T-helper 1 cell treated with Interleukin-12 subunit alpha and Interleukin-12 subunit beta and Interleukin-4 antibody, amounts not matched to agents 30 ng/mL and 1 ng/mL, for 36 hours (primary cell): ENCODE data around the gene S100Z. TPM values are rescaled to one million over a fixed set of nuclear protein-coding genes. Genes with fewer than 3 reads are reported as not detected.
"Not testable (repeated sequence)": the region's sequence is repeated elsewhere in the genome, so short reads cannot be mapped to it uniquely, and the experiment has no call there.

Experiments used
- intact Hi-C: fragments of 100-400 bp; cut with micrococcal nuclease; formaldehyde crosslinking; loops from one replicate; pipeline ENCODE4 v1.15.1; 2024
- total RNA-seq: library from RNA; stranded (reverse); gene quantifications from 2 replicates; pipeline ENCODE4 v1.2.3, GENCODE V29; 2022

Gene S100Z
- total RNA-seq, 1 donor from 2014 or later = 3.3 TPM

GRCh38 chr5:76822105-76822731 is 27.6 kb upstream of the S100Z start:
- intact Hi-C loops = not testable (repeated sequence)

DNA sequence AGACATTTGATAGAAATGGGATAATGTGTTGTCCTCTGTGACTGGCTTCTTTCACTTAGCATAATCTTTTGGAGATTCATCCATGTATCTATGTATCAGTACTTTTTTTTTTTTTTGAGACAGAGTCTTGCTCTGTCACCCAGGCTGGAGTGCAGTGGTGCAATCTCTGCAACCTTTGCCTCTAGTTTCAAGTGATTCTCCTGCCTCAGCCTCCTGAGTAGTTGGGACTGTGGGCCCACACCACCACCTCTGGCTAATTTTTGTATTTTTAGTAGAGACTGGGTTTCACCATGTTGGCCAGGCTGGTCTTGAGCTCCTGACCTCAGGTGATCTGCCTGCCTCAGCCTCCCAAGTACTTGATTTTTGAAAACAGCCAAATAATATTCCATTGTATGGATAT is 23.4 kb upstream of the S100Z start:
- intact Hi-C loops = not testable (repeated sequence)

GRCh38 chr5:76831110-76831452 is 18.7 kb upstream of the S100Z start:
- intact Hi-C loops = loop anchor here (1.0 kb wide), 1 partner anchor 22 kb away; no protein-coding TSS in a partner anchor

DNA sequence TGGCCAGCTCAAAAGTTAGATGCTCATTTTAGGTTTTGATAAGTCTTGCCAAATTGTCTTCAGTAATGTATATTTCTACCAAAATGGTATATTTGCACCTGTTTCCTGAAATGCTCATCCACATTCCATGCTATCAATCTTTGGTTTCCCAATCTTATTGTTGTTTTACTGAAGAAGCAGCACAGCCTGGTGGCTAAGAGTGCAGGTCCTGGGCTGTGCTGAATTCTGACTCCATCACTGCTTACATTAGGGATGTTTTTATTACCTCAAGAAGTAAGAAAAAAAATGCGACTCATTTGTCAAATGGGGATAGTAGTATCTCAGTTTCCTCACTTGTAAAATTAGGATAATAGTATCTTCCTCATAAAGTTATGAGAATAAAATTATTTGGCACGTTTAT is 13.6 kb upstream of the S100Z start:
- intact Hi-C loops = no loop called here

- intact Hi-C loops = no loop called here
Observed at GRCh38 chr5:76836585-76836984, 13.2 kb upstream of the S100Z start.

DNA sequence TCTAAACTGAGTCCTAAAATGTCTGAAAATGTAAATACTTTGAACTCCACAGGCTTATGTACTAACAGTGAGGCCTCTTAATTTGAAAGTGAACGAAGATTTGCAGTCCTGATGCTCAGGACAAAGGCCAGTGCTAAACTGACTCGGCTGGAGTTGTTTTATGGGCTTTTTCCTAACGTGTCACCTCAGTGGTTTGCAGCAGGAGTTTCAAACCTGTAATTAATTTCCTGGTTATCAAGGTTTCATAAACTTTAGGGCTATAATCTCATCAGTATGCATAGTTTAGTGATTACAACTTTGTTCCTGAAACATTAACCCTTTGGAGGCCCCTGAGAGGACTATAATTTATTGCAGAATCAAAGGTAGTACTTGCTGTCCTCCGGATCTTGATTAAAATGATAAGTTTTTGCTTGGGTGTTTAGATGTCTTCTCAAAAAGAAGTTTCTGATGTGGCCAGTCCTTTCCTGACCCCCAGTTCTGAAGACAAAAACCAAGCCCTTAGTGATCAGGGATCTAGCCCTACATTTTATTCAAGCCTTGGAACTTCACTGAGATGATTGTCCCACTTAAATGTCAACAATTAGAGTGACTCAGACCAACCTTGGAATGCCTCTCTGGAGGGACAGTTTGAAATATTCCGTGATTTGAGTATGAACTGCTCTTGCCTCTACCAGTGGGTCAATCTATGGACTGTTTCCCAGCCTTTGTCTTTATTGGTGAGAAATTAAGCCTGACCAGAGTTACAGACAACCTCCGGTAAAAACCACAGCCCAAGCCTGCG is 11.1 kb upstream of the S100Z start:
- intact Hi-C loops = no loop called here

DNA sequence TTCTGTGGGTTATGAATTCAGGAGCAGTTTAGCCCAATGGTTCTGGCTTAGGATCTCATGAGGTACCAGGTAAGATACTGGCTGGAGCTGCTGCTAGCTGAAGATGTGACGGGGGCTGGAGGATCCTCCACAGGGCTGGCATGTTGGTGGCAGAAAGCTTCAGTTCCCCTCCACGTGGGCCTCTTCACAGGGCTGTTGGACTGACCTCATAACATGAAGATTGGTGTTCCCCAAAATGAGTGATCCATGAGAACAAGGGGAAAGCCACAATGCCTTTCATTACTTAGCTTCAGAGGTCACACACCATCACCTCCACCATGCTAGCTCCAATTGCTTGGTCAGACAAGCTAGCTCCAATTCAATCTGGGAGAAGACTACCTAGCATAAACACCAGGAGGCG is 8.5 kb upstream of the S100Z start:
- intact Hi-C loops = no loop called here

GRCh38 chr5:76845890-76846289 is 3.9 kb upstream of the S100Z start:
- intact Hi-C loops = no loop called here

DNA sequence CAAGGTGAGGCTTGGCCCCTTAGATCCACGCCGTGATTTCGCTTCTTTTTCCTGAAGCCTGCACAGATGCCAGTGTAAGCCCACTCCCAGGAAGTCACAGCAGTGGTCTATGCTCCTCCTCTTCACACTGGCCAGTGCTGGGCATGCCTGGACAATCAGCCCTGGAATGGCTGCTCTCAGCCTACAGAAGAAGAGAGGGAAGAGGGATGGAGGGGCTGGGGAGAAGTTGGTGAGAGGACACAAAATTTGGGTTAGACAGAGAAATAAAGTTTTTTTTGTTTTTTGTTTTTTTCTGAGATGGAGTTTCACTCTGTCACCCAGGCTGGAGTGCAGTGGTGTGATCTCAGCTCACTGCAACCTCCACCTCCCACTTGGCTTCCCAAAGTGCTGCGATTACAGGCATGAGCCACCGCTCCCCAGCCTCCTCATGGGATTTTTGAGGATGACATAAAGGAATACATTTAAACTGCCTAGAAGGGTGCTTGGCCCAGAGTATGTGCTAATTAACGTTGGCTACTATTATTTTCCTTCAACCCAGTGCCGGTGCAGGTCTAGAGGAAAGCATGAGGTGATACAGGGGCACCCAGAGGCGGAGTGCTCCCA is 830 bp downstream of the S100Z start:
- intact Hi-C loops = loop anchor here (10.0 kb wide), 1 partner anchor 116 kb away; no protein-coding TSS in a partner anchor

- intact Hi-C loops = loop anchor here (10.0 kb wide), 1 partner anchor 117 kb away; no protein-coding TSS in a partner anchor
Observed at GRCh38 chr5:76851728-76852369, 2.0 kb downstream of the S100Z start.

- intact Hi-C loops = loop anchor here (10.0 kb wide), 1 partner anchor 118 kb away; no protein-coding TSS in a partner anchor
Observed at GRCh38 chr5:76852772-76853171, 3.0 kb downstream of the S100Z start.

- intact Hi-C loops = loop anchor here (10.0 kb wide), 1 partner anchor 119 kb away; no protein-coding TSS in a partner anchor
Observed at GRCh38 chr5:76853741-76854140, 3.9 kb downstream of the S100Z start.

DNA sequence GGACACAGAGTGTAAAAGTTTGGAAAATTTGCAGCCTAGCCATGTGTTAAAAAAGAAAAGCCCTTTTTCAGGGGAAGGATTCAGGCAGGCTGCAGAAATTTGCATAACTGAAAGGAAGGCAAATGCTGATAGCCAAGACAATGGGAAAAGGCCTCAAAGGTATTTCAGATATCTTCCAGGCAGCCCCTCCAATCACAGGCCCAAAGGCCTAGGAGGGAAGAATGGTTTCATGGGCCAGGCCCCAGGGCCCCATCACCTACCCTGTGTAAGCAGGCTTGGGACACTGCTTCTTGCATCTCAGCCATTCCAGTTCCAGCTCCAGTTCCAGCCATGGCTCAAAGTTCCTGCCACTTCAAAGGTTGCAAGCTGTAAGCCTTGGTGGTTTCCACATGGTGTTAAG is 4.8 kb downstream of the S100Z start:
- intact Hi-C loops = loop anchor here (10.0 kb wide), 1 partner anchor 120 kb away; no protein-coding TSS in a partner anchor

- intact Hi-C loops = loop anchor here (10.0 kb wide), 1 partner anchor 121 kb away; no protein-coding TSS in a partner anchor
Observed at GRCh38 chr5:76855501-76855900, 5.7 kb downstream of the S100Z start.

- intact Hi-C loops = loop anchor here (2.0 to 10.0 kb wide), 2 partner anchors 37 to 121 kb away; partner anchors contain the start of gene F2RL1
Observed at GRCh38 chr5:76855961-76856360, 6.1 kb downstream of the S100Z start.

GRCh38 chr5:76856800-76857199 is 7.0 kb downstream of the S100Z start:
- intact Hi-C loops = loop anchor here (2.0 to 10.0 kb wide), 2 partner anchors 38 to 122 kb away; partner anchors contain the start of gene F2RL1

- intact Hi-C loops = loop anchor here (10.0 kb wide), 1 partner anchor 125 kb away; no protein-coding TSS in a partner anchor
Observed at GRCh38 chr5:76859591-76860247, 9.9 kb downstream of the S100Z start.

DNA sequence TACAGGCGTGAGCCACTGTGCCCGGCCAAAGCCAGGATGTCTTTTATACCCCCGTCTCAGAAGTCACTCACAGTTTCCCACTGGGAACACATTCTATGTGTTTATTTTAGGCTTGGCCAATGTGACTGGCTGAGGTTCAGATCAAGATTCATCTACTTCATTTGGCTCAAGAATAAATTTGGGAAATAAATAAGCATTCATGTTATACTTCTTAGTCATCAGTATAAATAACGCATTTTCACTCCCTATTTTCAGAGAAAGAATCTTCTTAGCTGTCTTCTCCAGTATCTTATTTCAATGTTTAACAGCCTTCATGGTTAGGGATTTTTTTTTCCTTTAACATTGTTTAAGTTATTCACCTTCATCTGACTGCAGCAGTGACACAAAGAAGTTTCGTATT is 11.8 kb downstream of the S100Z start:
- intact Hi-C loops = no loop called here

DNA sequence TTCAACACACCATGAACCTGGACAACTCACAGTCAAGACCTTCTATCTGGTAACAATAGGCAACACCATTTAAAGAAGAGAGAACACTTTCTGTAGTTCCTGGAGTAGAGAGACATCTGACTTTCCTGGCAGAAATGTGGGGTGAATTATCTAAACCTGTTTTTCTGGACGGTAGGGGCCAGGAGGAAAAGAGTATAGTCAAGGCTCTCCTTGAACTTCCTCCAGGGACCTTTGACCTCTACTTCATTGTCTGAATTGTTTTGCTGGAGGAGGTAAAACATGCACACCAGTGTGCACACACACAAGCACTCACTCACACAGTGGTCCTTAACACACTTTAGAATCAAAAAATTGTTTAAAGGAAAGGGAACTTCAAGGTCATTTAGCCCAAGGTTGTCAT is 13.2 kb downstream of the S100Z start:
- intact Hi-C loops = no loop called here

GRCh38 chr5:76866503-76866902 is 16.7 kb downstream of the S100Z start:
- intact Hi-C loops = loop anchor here (5.0 kb wide), 1 partner anchor 166 kb away; the partner anchor contains the start of gene AGGF1

DNA sequence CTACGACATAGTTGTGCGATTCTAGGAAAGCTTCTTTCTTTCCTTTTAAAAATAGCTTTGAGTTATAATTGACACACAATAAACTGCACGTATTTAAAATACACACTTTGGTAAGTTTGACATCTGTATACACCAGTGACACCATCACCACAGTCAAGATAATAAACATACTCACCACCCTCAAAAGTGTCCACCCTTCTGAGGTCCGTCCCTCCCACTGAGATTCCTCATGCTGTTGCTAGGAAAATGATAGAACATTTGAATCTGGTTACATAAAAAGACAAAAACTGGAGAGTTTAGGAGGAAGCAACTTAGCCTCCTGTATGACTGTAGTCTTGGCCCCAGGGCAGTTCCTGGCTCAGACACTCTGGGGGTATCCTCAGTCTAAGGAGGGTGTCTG is 17.2 kb downstream of the S100Z start:
- intact Hi-C loops = loop anchor here (5.0 kb wide), 1 partner anchor 165 kb away; the partner anchor contains the start of gene AGGF1
